HCT116 (cell line): ENCODE measurements around the gene CD247. TPM values are rescaled to one million over a fixed set of nuclear protein-coding genes. Genes with fewer than 3 reads are reported as not detected.

Source experiments
- ATAC-seq: fragments of 200-7000 bp; cut with Tn5 transposase; 2 replicates; pipeline ENCODE4 v1.9.1; 2020; ENCODE audit warnings: mild to moderate bottlenecking, moderate library complexity
- BruUV-seq: library from RNA; stranded (reverse); fragments of 400-500 nt; replicated peaks from 2 replicates; lab custom pipeline; 2021; lab: Mats Ljungman, UMichigan
- CTCF ChIA-PET: fragments of 300-600 bp; sonication (Branson Sonifier 250); formaldehyde crosslinking; loops from one replicate; lab custom pipeline; 2021; ENCODE audit warnings: antibody characterized with exemption; lab: Charles Lee
- POLR2A ChIA-PET: fragments of 300-600, 350-600 bp; sonication (Branson Sonifier 250); formaldehyde crosslinking; loops from one replicate; lab custom pipeline; 2021; ENCODE audit warnings: antibody characterized with exemption; lab: Charles Lee
- RAD21 ChIA-PET, 2 experiments: fragments of 300-600 bp; sonication (Branson Sonifier 250); formaldehyde crosslinking; loops; one replicate each; lab custom pipeline; 2023; ENCODE audit warnings: low total read pairs in 2 of 2; ENCODE audit not compliant: uncharacterized antibody in 2 of 2, unreplicated experiment in 2 of 2, low non-redundant PET in 1 of 2; lab: Charles Lee
- DNase-seq: peaks from one replicate; pipeline ENCODE4 v3.0.0-alpha.2; 2010; ENCODE audit warnings: low read depth, low spot score
- H2AFZ ChIP-seq: fragments of 200-600 bp; shearing (Covaris generic), sonication (generic); 2 replicates; pipeline ENCODE4 v1.6.1; 2017; ENCODE audit warnings: low read depth, mixed run types, mixed read lengths, antibody characterized with exemption, low read length; ENCODE audit not compliant: poor library complexity, severe bottlenecking
- H3K27ac ChIP-seq: 2 replicates; pipeline ENCODE4 v1.5.1; 2012; ENCODE audit warnings: low read depth, low read length
- H3K27me3 ChIP-seq: fragments of 200-600 bp; sonication (generic); 2 replicates; pipeline ENCODE4 v1.6.1; 2016; ENCODE audit warnings: mixed run types, low read length, mixed read lengths; ENCODE audit not compliant: insufficient read depth
- H3K36me3 ChIP-seq, 2 experiments: fragments of 200-500 bp in 1 of 2; fragments of 200-600 bp in 1 of 2; sonication (Bioruptor generic) in 1 of 2; sonication (generic) in 1 of 2; 2 replicates each; pipeline versions ENCODE4 v1.5.1 to v1.6.1; 2014 to 2016; ENCODE audit warnings: low read length in 2 of 2, inconsistent platforms in 1 of 2, mixed read lengths in 1 of 2, mixed run types in 1 of 2; ENCODE audit not compliant: insufficient read depth in 2 of 2, control insufficient read depth in 1 of 2
- H3K4me1 ChIP-seq, 2 experiments: fragments of 200-600 bp in 1 of 2; sonication (generic) in 1 of 2; 2 replicates each; pipeline versions ENCODE4 v1.5.1 to v1.6.1; 2012 to 2017; ENCODE audit warnings: low read length in 2 of 2, inconsistent platforms in 1 of 2, mild to moderate bottlenecking in 1 of 2, mixed read lengths in 1 of 2, mixed run types in 1 of 2, moderate library complexity in 1 of 2; ENCODE audit not compliant: insufficient read depth in 2 of 2, control insufficient read depth in 1 of 2
- H3K4me2 ChIP-seq: fragments of 200-600 bp; sonication (generic); 2 replicates; pipeline ENCODE4 v1.6.1; 2017; ENCODE audit warnings: mixed run types, low read length, mixed read lengths
- H3K4me3 ChIP-seq, 2 experiments: fragments of 200-600 bp in 1 of 2; sonication (generic) in 1 of 2; replicated peaks in 1 of 2; 2 replicates each; pipeline ENCODE4 v1.5.1; 2011 to 2016; ENCODE audit warnings: low read length in 2 of 2, control low read depth in 1 of 2, low read depth in 1 of 2, mild to moderate bottlenecking in 1 of 2, mixed read lengths in 1 of 2, mixed run types in 1 of 2
- H3K79me2 ChIP-seq: fragments of 200-600 bp; sonication (generic); 2 replicates; pipeline ENCODE4 v1.6.1; 2017; ENCODE audit warnings: mild to moderate bottlenecking, mixed run types, low read length, moderate library complexity, mixed read lengths; ENCODE audit not compliant: insufficient read depth
- H3K9ac ChIP-seq: fragments of 200-600 bp; sonication (generic); 2 replicates; pipeline ENCODE4 v1.6.1; 2016; ENCODE audit warnings: low read length, mixed read lengths
- H3K9me2 ChIP-seq: fragments of 200-600 bp; sonication (generic), shearing (Covaris generic); 2 replicates; pipeline ENCODE4 v1.6.1; 2017; ENCODE audit warnings: mixed run types, mild to moderate bottlenecking, moderate library complexity; ENCODE audit not compliant: insufficient read depth
- H3K9me3 ChIP-seq, 2 experiments: fragments of 200-500 bp in 1 of 2; fragments of 200-600 bp in 1 of 2; sonication (Bioruptor generic) in 1 of 2; sonication (generic) in 1 of 2; 2 replicates each; pipeline ENCODE4 v1.6.1; 2014 to 2017; ENCODE audit warnings: low read length in 2 of 2, mixed read lengths in 2 of 2, inconsistent platforms in 1 of 2, low read depth in 1 of 2, mild to moderate bottlenecking in 1 of 2, mixed run types in 1 of 2, moderate library complexity in 1 of 2; ENCODE audit not compliant: control insufficient read depth in 1 of 2, insufficient read depth in 1 of 2
- H4K20me1 ChIP-seq: fragments of 200-600 bp; sonication (generic), shearing (Covaris generic); 2 replicates; pipeline ENCODE4 v1.6.1; 2017; ENCODE audit warnings: mixed run types, mild to moderate bottlenecking, moderate library complexity; ENCODE audit not compliant: insufficient read depth
- CBX3 ChIP-seq: IDR thresholded peaks from 2 replicates; pipeline ENCODE4 v1.6.1; 2012; ENCODE audit warnings: low read depth
- CEBPB ChIP-seq: IDR thresholded peaks from 2 replicates; pipeline ENCODE4 v1.6.1; 2012; ENCODE audit warnings: low read depth
- ELF1 ChIP-seq: IDR thresholded peaks from 2 replicates; pipeline ENCODE4 v1.6.1; 2012; ENCODE audit warnings: low read depth, borderline replicate concordance
- EZH2 ChIP-seq: fragments of 200-600 bp; sonication (generic); IDR thresholded peaks from 2 replicates; pipeline ENCODE4 v1.6.1; 2017; ENCODE audit warnings: antibody characterized with exemption, mixed run types
- EZH2phosphoT487 ChIP-seq: fragments of 200-600 bp; IDR thresholded peaks from 2 replicates; pipeline ENCODE4 v1.6.1; 2018; ENCODE audit warnings: antibody characterized with exemption, borderline replicate concordance
- JUND ChIP-seq: IDR thresholded peaks from 2 replicates; pipeline ENCODE4 v1.6.1; 2012
- POLR2A ChIP-seq: IDR thresholded peaks from 2 replicates; pipeline ENCODE4 v1.7.0; 2011; ENCODE audit warnings: borderline replicate concordance; ENCODE audit not compliant: insufficient read depth, insufficient read length; ENCODE audit errors: extremely low read depth
- POLR2AphosphoS5 ChIP-seq: IDR thresholded peaks from 2 replicates; pipeline ENCODE4 v1.6.1; 2011; ENCODE audit warnings: mild to moderate bottlenecking, low read depth, low read length, moderate library complexity
- RAD21 ChIP-seq: IDR thresholded peaks from 2 replicates; pipeline ENCODE4 v1.6.1; 2012; ENCODE audit warnings: low read depth, mild to moderate bottlenecking
- SIN3A ChIP-seq: IDR thresholded peaks from 2 replicates; pipeline ENCODE4 v1.6.1; 2012; ENCODE audit warnings: low read depth
- SRF ChIP-seq: IDR thresholded peaks from 2 replicates; pipeline ENCODE4 v1.6.1; 2012; ENCODE audit warnings: low read depth
- TCF7L2 ChIP-seq: IDR thresholded peaks from 2 replicates; pipeline ENCODE4 v1.7.0; 2011; ENCODE audit warnings: borderline replicate concordance, inconsistent platforms; ENCODE audit not compliant: insufficient read depth, insufficient read length; ENCODE audit errors: extremely low read depth
- YY1 ChIP-seq: IDR thresholded peaks from 2 replicates; pipeline ENCODE4 v1.6.1; 2011; ENCODE audit warnings: low read length, low read depth, moderate library complexity, mild to moderate bottlenecking; ENCODE audit not compliant: insufficient replicate concordance; ENCODE audit errors: extremely low read depth
- ZFX ChIP-seq: fragments of 450-650 bp; IDR thresholded peaks from 2 replicates; pipeline ENCODE4 v1.6.1; 2017
- ZNF274 ChIP-seq: fragments of 200-500 bp; sonication (Bioruptor generic); IDR thresholded peaks from 2 replicates; pipeline ENCODE4 v1.6.1; 2014; ENCODE audit warnings: mild to moderate bottlenecking, low read depth, low read length, inconsistent platforms
- intact Hi-C: fragments of 100-400 bp; cut with micrococcal nuclease; formaldehyde crosslinking; loops from 2 replicates; pipeline ENCODE4 v1.10.0; 2022
- total RNA-seq: library from RNA; stranded (reverse); gene quantifications from one replicate; pipeline ENCODE4 v1.2.1, GENCODE V29; 2021; ENCODE audit not compliant: unreplicated experiment
- TF ChIP-seq, protein P1 (sequence below): IDR thresholded peaks from 2 replicates; pipeline ENCODE4 v1.6.1; 2012
- TF ChIP-seq, protein P2 (sequence below): IDR thresholded peaks from 2 replicates; pipeline ENCODE4 v1.6.1; 2012
- TF ChIP-seq, protein P3 (sequence below): IDR thresholded peaks from 2 replicates; pipeline ENCODE4 v1.6.1; 2012; ENCODE audit warnings: low read depth
- TF ChIP-seq, protein P4 (sequence below): IDR thresholded peaks from 2 replicates; pipeline ENCODE4 v1.6.1; 2011; ENCODE audit warnings: mild to moderate bottlenecking, low read length, moderate library complexity; ENCODE audit not compliant: insufficient replicate concordance; ENCODE audit errors: extremely low read depth

Gene CD247
- total RNA-seq, 1 experiment from 2014 or later = 0.57 TPM

DNA sequence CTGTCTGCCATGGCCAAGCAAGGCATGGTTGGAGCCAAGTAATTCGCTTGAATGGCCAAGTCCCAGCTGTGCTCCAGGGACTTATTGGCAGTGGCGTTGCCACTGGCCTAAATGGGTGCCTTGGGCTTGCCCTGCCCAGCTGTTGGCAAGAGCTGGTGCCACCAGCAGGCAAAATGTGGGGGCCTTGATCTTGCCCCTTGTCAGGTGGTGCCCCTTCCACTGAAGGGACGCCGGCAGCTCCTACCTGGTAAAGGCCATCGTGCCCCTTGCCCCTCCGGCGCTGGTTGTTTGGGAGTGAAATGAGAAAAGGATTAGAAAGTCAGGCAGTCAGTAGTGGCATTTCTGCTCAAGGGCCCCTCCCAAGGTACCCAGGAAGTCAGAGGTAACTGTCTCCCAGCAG, 85.5 kb downstream of the CD247 start:
- CTCF ChIA-PET = no interaction called here
- no peaks in the 10 kb centered on the region for H3K9me3 ChIP-seq
- BruUV-seq = no TSS peak
- POLR2A ChIA-PET = no interaction called here
- H3K4me1 ChIP-seq = no peaks in the 10 kb centered on the region
- no peak overlapping the region for H3K4me3 ChIP-seq
- no peaks in the 10 kb centered on the region for H3K79me2 ChIP-seq
- no peaks in the 10 kb centered on the region for H4K20me1 ChIP-seq
- H3K36me3 ChIP-seq = no peaks in the 10 kb centered on the region
- no peak for ATAC-seq
- no peak for DNase-seq
- H3K27me3 ChIP-seq = no peaks in the 10 kb centered on the region
- no peak overlapping the region for H3K9ac ChIP-seq
- H3K4me2 ChIP-seq = no peak overlapping the region
- H2AFZ ChIP-seq = no peak overlapping the region
- intact Hi-C loops = no loop called here
- no peak overlapping the region for H3K27ac ChIP-seq
- RAD21 ChIA-PET = no interaction called here
- H3K9me2 ChIP-seq = no peaks in the 10 kb centered on the region
- TF ChIP-seq, protein P1, sequence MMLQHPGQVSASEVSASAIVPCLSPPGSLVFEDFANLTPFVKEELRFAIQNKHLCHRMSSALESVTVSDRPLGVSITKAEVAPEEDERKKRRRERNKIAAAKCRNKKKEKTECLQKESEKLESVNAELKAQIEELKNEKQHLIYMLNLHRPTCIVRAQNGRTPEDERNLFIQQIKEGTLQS = no peak
- TF ChIP-seq CBX3 (no peak), JUND (no peak), ZNF274 (no peak), EZH2 (no peak), SIN3A (no peak), SRF (no peak), POLR2AphosphoS5 (no peak), EZH2phosphoT487 (no peak), ZFX (no peak), TCF7L2 (no peak), POLR2A (no peak), RAD21 (no peak), ELF1 (no peak), CEBPB (no peak), YY1 (no peak)
- TF ChIP-seq, protein P2, sequence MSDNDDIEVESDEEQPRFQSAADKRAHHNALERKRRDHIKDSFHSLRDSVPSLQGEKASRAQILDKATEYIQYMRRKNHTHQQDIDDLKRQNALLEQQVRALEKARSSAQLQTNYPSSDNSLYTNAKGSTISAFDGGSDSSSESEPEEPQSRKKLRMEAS = no peak
- TF ChIP-seq, protein P3, sequence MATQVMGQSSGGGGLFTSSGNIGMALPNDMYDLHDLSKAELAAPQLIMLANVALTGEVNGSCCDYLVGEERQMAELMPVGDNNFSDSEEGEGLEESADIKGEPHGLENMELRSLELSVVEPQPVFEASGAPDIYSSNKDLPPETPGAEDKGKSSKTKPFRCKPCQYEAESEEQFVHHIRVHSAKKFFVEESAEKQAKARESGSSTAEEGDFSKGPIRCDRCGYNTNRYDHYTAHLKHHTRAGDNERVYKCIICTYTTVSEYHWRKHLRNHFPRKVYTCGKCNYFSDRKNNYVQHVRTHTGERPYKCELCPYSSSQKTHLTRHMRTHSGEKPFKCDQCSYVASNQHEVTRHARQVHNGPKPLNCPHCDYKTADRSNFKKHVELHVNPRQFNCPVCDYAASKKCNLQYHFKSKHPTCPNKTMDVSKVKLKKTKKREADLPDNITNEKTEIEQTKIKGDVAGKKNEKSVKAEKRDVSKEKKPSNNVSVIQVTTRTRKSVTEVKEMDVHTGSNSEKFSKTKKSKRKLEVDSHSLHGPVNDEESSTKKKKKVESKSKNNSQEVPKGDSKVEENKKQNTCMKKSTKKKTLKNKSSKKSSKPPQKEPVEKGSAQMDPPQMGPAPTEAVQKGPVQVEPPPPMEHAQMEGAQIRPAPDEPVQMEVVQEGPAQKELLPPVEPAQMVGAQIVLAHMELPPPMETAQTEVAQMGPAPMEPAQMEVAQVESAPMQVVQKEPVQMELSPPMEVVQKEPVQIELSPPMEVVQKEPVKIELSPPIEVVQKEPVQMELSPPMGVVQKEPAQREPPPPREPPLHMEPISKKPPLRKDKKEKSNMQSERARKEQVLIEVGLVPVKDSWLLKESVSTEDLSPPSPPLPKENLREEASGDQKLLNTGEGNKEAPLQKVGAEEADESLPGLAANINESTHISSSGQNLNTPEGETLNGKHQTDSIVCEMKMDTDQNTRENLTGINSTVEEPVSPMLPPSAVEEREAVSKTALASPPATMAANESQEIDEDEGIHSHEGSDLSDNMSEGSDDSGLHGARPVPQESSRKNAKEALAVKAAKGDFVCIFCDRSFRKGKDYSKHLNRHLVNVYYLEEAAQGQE = no peak
- TF ChIP-seq, protein P4, sequence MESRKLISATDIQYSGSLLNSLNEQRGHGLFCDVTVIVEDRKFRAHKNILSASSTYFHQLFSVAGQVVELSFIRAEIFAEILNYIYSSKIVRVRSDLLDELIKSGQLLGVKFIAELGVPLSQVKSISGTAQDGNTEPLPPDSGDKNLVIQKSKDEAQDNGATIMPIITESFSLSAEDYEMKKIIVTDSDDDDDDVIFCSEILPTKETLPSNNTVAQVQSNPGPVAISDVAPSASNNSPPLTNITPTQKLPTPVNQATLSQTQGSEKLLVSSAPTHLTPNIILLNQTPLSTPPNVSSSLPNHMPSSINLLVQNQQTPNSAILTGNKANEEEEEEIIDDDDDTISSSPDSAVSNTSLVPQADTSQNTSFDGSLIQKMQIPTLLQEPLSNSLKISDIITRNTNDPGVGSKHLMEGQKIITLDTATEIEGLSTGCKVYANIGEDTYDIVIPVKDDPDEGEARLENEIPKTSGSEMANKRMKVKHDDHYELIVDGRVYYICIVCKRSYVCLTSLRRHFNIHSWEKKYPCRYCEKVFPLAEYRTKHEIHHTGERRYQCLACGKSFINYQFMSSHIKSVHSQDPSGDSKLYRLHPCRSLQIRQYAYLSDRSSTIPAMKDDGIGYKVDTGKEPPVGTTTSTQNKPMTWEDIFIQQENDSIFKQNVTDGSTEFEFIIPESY = no peak
